Measurements from ENCODE around the gene PEX10.

PEX10 gene

DNA sequence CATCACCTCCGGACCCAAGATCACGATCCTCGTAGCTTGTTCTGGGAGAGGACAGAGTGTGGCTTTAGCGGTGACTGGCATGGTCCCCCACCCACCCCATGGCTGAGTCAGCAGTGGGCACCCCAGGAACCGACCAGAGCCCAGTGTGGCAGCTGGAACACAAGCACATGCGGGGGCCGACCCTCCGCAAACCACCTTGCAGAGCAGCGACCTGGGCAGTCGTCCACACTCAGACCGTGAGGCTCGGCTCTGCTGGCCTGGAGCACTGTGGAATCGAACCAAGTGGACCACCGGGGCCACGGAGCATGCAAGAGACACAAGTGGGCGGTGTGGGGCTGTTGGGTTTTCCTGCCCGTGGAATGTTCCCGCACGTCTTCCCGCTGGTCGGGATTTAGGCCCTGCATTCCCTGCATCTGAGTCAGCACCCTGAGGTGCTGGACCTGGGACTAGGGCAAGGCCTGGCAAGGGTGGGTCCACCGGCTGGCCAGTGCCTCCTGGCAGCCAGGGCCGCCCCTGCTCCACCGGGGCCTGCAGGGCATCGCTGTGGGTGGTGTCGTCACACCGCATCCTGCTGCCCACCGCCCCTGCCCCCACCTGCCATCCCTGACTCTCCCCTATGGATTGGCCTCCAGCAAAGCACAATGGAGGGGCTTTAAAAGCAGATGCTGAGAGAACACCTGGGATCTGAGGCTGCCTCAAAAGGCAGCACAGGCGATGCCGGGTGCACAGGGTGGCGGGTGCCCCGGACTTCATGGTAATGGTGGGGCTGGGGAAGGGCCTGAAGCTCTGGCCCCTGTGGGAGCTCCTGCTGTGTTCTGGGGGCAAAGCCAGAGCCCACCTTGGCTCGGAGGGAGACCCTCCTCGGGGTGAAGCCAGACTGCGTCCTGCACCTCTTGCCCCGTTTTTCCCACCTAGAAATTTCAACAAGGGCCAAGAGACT, 39.5 kb downstream of the PEX10 start:
- DNase-seq, result no peak

DNA sequence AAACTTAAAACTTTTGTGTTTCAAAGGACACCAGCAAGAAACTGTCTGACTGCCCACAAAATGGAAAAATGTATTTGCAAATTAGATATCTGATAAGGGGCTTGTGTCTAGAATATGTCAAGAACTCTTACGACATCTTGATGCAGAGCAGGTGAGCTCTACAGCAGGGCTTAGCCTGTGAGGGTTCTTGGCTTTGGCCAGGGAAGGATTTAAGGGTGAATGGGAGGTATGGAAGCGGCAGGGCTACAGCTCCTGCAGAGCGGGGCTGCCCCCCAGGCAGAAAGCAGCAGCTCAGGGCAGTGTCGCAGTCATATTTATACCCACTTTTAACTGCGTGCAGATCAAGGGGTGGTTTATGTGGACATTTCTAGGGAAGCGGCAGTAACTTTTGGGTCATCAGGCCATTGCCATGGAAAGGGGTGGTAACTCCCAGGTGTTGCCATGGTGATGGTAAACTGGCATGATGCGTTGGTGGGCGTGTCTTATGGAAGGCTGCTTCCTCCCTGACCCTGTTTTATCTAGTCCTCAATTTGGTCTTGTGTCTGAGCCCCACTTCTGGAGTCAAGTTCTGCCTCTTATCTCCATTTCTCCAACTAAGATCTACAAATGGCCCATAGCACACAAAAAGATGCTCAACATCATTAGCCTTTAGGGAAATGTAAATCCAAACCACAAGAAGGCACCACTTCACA, 44.2 kb downstream of the PEX10 start:
- no peak for DNase-seq

DNA sequence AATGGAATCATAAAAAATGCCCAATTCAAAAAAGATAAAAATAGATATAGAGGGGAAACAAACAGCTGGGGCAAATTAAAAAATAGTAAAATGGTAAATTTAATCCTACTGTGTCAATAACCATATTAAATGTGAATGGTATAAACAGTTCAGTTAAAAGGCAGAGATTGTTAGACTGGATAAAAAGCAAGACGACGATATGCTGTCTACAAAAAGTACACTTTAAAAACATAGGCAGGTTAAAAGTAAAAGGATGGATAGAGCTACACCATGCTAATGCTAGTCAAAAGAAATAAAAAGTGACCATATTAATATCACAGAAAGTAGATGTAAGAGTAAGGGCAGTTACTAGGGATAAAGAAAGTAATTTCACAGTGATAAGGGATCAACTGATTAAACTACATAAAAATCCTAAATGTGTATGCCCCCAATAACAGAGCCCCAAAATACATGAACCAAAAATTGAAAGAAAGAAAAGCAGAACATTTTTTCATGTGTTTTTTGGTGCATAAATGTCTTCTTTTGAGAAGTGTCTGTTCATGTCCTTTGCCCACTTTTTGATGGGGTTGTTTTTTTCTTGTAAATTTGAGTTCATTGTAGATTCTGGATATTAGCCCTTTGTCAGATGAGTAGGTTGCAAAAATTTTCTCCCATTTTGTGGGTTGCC, 48.4 kb downstream of the PEX10 start:
- DNase-seq, result no peak

DNA sequence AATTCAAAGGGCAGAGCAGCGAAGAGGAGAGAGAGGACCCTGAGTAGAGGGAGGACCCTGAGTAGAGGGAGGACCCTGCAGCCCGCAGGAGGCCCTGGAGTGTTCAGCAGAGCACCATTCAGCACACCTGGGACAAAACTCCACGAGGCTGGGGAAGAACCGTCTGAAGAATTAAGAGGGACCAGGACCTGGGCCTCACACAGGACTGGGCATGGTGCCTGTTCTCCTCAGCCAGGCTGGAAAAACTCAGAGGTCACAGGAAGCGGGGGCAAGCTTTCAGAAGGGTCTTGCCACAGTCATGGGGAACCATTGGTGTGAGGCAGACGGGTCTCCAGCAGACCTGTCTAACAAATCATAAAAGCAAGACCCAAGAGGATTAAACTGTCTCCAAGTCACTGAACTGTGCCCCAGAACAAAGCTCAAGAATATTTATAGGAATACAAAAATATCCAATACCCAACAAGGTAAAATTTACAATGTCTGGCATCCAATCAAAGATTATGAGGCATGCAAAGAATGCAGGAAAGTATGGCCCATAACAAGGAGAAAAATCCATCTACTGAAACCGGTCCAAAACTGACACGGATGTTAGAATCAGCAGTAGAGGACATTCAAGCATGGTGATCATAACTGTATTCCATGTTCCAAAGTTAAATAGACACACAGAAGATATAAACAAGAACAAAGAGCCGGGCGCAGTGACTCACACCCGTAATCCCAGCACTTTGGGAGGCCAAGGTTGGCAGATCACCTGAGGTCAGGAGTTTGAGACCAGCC, 51.6 kb downstream of the PEX10 start:
- no peak for DNase-seq

DNA sequence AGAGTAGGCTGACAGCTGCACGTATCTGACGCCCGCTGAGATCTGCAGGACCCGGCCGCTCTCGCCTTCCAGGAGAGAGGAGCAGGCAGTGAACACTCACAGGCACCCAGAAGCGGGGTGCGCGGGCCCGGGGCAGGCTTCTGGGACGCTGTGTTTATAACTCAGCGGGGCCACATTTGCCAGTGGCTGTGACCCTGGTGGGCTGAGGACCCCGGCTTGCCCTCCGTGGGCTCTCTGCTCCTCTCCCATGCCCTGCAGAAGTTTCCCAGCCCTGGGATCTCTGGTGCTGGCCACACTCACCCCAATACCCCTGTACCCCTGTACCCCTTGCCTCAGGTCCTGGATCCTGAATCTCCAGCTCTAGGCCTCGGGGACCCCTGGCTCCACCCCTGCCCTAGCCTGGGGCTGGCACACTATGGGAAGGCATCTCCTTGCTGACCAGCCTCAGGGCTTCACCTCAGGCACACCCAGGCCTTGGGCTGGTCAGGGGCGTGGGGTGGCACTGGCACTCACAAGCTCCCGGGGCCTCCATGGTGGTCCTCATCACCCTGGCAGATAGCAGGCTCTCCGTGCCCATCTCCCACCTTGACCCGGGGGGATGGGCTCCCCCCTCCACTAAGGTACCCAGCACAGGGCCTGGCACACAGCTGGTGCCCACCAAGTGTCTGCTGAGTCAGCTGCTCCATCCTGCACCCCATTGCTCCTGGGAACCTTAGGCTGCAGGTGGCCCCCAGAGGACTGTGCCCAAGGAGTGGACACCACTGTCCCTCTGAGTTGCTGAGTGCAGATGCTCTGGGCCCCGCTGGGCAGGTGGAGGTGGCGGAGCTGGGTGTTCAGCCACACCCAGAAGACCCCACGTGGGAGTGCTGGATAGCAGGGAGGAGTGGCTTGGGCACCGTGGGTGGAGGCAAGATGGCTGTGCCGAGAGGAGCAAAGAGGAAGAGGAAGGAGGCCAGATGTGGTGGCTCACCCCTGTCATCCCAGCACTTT, 53.4 kb downstream of the PEX10 start:
- DNase-seq, result no peak

DNA sequence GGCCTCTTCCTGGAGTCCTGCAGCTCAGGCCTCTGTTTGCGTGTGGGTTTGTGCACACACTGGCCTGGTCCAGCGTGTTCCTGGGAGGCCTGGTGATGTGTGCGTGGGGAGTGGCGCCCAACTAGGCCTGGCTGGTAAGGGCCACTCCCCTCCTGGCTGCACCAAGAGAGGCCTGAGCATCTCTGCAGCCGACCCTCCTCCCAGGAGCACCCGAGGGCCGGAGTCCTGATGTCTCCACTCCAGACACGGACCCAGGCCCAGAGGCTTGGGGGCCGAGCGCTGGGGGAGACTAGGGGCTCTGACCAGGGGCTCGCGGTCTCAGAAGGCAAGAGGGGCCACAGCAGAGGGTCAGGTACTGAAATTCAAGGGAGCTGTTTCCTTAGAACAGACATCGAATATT, 54.3 kb downstream of the PEX10 start:
- no peak for DNase-seq

DNA sequence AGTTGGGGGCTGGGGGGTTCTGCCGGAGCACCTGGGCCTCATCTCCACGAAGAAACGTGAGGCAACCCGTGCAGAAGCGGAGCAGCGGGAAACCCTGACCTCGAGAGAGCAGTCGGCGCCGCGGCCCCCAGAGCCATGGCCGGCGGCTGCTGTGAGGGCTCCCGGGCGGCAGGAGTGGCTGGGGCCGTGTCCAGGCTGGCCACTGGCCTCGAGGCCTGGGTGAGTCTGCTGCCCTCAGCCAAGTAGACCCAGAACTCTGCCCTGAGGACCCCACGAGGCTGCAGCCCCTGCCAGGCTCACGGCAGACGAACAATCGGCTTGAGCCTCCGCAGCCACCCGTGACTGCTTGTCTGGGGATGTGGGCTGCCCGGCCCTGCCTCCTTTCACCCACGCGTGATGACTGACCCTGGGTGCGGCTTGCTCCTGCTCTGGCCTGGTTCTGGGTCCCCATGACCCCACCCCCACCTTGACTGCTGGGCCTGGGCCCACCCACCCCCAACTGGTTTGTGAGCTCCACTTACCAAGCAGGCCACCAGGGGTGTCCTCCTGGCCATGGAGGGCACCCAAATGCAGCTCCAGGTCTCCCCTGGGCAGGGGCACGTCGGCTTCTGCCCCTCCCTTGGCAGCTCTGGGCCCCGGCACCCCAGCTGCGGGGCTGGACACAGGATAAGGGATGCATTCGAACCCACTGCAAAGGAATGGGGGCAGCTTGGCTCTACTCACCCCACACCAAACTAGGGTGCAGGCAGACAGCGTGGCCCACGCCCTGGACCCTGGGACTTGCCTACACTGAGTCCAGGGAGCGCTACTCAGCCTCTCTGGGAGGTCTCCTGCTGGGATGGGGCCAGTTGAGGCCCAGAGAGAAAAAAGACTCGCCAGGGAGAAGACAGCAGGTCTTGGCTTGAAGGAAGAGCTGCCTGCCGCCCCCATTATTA, 55.2 kb downstream of the PEX10 start:
- DNase-seq, result no peak

DNA sequence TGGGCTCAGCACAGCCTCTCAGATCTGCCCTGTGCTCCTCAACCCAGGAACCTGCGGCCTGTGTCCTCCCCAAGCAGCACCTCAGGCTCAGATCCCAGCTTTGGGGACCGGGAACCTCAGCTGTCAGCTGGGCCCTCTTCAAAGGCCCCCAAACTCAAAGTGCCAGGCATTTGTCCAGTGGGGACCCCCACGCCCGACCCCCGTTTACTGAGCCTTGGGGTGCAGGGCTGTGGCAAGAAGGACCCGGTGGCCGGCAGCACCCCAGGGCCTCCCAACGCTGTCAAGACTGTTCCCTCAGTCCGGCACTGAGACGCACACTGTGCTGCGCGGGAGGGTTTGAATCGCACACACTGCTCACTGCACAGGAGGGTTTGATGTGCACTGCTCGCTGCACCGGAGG, 56.0 kb downstream of the PEX10 start:
- DNase-seq, result no peak

DNA sequence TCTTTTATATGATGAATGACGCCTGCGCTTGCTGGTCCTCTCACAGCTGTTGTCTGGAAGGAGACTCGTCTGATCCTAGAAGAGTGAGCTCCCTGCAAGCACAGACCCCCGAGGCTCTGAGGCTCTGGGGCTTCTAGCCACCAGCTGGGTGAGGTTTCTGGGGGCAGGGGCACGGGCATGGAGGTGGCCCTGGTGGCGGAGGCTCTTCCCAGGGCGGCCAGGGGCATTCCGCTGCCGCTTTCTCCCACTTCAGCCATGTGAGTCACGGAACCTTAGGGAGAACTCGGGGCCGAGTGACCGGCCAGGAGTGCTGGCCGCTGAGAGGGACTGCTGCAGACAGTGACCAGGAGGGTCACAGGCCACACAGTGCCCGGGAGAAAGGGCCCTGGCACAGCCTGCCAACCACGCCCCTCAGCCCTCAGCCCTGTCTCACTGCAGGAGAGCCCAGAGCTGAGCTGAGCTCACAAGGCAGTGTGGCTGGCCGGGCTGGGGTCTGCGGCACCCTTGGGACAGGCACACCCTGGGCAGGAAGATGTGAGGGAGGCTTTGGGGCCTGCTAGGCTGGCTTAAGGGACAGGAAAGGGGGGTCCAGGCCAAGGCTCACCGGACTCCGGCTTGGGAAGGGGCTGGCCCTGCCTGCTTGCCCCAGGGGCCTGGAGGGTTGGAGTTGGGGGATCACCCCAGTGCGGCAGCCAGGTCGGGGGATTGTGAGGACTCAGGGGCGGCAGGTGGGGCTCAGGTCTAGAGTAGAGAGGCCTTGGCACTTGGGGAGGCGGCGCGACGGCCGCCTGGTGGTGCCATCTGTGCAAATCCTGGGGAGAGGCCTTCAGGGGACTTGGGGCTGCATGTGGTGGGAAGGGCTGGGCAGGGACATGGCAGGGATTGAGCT, 56.7 kb downstream of the PEX10 start:
- no peak for DNase-seq

DNA sequence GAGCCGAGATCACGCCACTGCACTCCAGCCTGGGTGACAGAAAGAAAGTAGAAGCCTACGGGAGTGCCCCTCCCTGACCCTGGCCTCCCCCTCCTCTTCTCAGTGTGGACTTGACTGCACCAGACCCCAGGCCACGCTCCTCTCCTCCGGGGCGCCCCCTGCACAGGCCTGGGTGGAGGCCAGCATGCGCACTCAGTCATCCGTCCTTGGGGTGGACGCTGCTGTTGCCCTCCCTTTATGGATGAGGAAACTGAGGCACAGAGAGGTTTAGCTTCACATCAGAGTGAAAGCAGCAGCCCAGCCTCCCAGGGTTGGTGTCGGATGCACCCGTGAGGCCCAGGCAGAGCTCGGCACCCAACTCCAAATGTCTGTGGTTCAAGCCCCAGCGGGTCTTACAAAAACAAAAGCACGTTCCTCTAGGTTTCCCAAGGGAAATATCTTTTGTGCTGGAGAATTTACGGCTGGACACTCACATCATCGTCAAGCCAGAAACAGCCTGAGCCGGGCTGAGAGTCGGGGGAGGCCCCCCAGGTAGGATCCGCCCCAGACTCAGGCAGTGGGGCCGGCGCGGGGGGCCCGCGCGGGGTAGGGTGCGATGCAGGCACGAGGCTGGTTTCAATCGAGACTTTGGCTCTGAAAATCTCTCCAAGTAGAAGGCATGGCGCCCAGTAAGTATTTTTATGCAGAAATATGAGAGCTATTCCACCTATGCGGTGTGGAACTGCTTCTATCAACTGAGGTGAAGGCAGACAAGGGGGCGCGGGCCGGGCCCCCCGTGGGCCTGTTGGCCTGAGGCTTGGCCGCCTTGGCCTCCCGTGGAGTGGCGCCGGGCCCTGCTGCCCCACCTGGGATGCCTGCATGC, 57.6 kb downstream of the PEX10 start:
- no peak for DNase-seq

Measured in central memory CD4-positive, alpha-beta T cell (primary cell).